ENCODE data around the gene FAM227B.

DNA sequence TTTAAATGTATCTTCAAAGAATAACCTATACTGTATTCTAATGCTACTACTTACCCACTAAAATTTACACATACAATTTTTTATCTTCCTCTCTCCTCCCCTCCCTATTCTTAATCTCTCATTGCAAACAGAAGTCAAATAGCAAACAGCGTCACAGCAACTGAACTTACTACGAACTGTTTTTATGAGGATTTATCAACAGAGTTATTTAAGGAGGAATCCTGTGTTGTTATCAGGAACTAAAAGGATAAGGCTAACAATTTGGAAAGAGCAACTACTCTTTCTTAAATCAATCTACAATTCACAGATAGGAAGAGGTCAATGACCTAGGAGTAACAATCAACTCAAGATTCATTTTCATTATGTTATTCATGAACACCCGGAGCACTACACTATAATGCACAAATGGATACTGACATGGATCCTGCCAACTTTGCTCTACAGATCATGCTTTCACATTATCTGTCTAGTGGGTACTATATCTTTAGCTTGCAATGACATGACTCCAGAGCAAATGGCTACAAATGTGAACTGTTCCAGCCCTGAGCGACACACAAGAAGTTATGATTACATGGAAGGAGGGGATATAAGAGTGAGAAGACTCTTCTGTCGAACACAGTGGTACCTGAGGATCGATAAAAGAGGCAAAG is 196.6 kb downstream of the FAM227B start:
- no peak for TF ChIP-seq PHF20 (CRISPR knock-in tag; IDR thresholded peaks at IDR 0.05)
- TF ChIP-seq, protein P1, sequence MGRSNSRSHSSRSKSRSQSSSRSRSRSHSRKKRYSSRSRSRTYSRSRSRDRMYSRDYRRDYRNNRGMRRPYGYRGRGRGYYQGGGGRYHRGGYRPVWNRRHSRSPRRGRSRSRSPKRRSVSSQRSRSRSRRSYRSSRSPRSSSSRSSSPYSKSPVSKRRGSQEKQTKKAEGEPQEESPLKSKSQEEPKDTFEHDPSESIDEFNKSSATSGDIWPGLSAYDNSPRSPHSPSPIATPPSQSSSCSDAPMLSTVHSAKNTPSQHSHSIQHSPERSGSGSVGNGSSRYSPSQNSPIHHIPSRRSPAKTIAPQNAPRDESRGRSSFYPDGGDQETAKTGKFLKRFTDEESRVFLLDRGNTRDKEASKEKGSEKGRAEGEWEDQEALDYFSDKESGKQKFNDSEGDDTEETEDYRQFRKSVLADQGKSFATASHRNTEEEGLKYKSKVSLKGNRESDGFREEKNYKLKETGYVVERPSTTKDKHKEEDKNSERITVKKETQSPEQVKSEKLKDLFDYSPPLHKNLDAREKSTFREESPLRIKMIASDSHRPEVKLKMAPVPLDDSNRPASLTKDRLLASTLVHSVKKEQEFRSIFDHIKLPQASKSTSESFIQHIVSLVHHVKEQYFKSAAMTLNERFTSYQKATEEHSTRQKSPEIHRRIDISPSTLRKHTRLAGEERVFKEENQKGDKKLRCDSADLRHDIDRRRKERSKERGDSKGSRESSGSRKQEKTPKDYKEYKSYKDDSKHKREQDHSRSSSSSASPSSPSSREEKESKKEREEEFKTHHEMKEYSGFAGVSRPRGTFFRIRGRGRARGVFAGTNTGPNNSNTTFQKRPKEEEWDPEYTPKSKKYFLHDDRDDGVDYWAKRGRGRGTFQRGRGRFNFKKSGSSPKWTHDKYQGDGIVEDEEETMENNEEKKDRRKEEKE (IDR thresholded peaks at IDR 0.05), result no peak
- TF ChIP-seq, protein P2, sequence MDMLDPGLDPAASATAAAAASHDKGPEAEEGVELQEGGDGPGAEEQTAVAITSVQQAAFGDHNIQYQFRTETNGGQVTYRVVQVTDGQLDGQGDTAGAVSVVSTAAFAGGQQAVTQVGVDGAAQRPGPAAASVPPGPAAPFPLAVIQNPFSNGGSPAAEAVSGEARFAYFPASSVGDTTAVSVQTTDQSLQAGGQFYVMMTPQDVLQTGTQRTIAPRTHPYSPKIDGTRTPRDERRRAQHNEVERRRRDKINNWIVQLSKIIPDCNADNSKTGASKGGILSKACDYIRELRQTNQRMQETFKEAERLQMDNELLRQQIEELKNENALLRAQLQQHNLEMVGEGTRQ (IDR thresholded peaks at IDR 0.05; ENCODE audit: low read depth, low read length), result no peak
- TF ChIP-seq, protein P2 (CRISPR knock-in tag; IDR thresholded peaks at IDR 0.05; ENCODE audit: borderline replicate concordance), result no peak
- TF ChIP-seq ZNF598 (CRISPR knock-in tag; IDR thresholded peaks at IDR 0.05; ENCODE audit: borderline replicate concordance), result no peak
- TF ChIP-seq, protein P3, sequence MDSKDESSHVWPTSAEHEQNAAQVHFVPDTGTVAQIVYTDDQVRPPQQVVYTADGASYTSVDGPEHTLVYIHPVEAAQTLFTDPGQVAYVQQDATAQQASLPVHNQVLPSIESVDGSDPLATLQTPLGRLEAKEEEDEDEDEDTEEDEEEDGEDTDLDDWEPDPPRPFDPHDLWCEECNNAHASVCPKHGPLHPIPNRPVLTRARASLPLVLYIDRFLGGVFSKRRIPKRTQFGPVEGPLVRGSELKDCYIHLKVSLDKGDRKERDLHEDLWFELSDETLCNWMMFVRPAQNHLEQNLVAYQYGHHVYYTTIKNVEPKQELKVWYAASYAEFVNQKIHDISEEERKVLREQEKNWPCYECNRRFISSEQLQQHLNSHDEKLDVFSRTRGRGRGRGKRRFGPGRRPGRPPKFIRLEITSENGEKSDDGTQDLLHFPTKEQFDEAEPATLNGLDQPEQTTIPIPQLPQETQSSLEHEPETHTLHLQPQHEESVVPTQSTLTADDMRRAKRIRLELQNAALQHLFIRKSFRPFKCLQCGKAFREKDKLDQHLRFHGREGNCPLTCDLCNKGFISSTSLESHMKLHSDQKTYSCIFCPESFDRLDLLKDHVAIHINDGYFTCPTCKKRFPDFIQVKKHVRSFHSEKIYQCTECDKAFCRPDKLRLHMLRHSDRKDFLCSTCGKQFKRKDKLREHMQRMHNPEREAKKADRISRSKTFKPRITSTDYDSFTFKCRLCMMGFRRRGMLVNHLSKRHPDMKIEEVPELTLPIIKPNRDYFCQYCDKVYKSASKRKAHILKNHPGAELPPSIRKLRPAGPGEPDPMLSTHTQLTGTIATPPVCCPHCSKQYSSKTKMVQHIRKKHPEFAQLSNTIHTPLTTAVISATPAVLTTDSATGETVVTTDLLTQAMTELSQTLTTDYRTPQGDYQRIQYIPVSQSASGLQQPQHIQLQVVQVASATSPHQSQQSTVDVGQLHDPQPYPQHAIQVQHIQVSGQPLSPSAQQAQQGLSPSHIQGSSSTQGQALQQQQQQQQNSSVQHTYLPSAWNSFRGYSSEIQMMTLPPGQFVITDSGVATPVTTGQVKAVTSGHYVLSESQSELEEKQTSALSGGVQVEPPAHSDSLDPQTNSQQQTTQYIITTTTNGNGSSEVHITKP (CRISPR knock-in tag; IDR thresholded peaks at IDR 0.05; ENCODE audit: low read depth), result no peak

Measured in HepG2 (cell line).